Activated T-helper 1 cell treated with anti-CD3 and anti-CD28 coated beads, Interleukin-2, amount 50 U/mL, for 16 hours (primary cell): ENCODE data around the gene FETUB.
"Not testable (repeated sequence)": the region's sequence is repeated elsewhere in the genome, so short reads cannot be mapped to it uniquely, and the experiment has no call there.

Experiments used
- DNase-seq, 2 donors: peaks; one replicate each; pipeline ENCODE4 v3.0.0-alpha.2; 2020; ENCODE audit warnings: low read depth in 1 of 2, low spot score in 1 of 2

The FETUB gene

DNA sequence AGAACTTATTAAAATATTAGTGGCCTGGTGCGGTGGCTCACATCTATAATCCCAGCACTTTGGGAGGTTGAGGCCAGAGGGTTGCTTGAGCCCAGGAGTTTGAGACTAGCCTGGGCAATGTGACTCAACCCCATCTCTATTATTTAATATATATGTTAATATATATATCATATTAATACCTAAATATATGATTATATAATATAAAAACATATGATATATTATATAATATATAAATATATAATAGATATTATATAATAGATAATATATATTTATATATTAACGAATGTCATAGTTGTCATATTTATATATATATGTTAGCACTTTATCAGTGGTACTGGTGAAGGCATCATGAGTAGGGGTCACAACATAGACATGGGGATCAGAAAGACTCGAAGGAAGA lies 30.9 kb downstream of the FETUB start:
- DNase-seq, result no peak

DNA sequence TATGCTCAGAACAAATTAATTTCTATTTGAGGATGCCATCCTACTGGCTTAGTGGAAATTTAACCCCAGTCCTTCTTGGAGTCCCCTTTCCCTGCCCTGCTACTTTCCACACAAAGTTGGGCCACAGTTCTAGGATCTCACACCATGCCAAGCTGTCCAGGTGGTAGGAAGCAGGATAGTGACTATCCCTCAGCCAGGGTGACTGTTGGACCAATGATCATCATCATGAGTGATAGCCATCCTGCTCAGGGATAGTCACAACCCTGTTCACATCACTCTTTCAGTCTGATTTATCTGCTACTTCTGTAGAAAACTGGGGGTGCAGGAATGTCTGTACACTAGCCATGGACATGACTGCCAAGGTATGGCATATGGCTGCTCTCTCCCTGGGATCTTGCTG lies 38.4 kb downstream of the FETUB start:
- DNase-seq, result no peak

GRCh38 chr3:186679151-186679550 lies 39.0 kb downstream of the FETUB start:
- DNase-seq, result no peak

- DNase-seq, result no peak
These were observed 40.7 kb downstream of the FETUB start for GRCh38 chr3:186680869-186681268.

DNA sequence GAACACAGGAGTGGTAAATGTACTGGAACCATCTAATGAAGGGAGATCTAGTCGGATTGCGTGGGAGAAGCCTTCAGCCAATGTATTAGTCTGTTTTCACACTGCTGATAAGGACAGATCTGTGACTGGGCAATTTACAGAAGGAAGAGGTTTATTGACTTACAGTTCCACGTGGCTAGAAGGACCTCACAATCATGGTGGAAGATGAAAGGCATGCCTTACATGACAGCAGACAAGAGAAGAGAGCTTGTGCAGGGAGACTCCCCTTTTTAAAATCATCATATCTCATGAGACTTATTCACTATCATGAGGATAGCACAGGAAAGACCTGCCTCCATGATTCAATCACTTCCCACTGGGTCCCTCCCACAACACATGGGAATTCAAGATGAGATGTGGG lies 42.6 kb downstream of the FETUB start:
- DNase-seq, result no peak

GRCh38 chr3:186683979-186684378 lies 43.8 kb downstream of the FETUB start:
- no peak for DNase-seq

- DNase-seq, result not testable (repeated sequence)
These were observed 46.3 kb downstream of the FETUB start for GRCh38 chr3:186686475-186686874.

- DNase-seq, result no peak
These were observed 47.0 kb downstream of the FETUB start for GRCh38 chr3:186687120-186687651.

DNA sequence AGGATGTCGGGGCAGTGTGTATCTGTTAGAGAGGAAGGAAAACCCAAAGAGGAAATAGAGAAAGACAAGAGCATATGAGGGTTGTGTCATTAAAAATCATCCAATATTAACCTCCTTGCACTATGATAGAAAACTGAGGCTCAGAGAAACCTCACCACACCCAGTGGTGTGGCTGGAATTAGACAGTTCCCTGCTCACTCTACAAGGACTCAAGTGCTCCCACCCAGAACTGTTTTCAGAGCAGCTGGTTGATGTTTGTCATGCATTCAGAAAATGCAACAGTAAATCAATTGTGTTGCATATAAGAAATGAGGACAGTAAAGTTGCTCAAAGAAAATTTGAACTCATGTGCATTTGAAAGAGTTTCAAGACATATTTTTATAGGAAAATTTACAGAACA lies 50.1 kb downstream of the FETUB start:
- DNase-seq, result not testable (repeated sequence)

- DNase-seq, result no peak
These were observed 51.5 kb downstream of the FETUB start for GRCh38 chr3:186691676-186692075.

GRCh38 chr3:186693843-186694242 lies 53.6 kb downstream of the FETUB start:
- no peak for DNase-seq

GRCh38 chr3:186694288-186695032 lies 54.3 kb downstream of the FETUB start:
- DNase-seq, result no peak

- no peak for DNase-seq
These were observed 56.3 kb downstream of the FETUB start for GRCh38 chr3:186696522-186696921.

- DNase-seq, result no peak
These were observed 57.3 kb downstream of the FETUB start for GRCh38 chr3:186697510-186697909.

DNA sequence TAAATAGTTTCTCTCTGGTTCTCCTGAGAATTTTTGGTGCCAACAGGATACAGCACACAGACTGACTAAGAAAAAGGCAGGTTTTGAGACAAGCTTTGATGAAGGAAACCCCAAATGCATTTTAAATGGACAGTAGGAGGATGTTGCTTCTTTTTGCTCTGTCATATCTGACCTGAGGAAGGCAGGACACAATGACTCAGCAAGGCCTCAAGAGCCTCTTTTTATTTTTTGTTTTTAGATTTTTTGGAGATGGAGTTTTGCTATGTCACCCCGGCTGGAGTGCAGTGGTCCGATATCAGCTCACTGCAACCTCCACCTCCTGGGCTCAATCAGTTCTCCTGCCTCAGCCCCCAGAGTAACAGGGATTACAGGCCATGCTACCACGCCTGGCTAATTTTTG lies 60.1 kb downstream of the FETUB start:
- DNase-seq, result no peak

GRCh38 chr3:186702451-186702850 lies 62.3 kb downstream of the FETUB start:
- not testable (repeated sequence) for DNase-seq
